Measurements from ENCODE around the gene DCAF8L2.

GRCh38 chrX:27728291-27728690, 138.1 kb downstream of the DCAF8L2 start:
- TF ChIP-seq POLR2A (IDR thresholded peaks at IDR 0.05) (no peak), POLR2AphosphoS5 (IDR thresholded peaks at IDR 0.05) (no peak)
- TF ChIP-seq, protein P1, sequence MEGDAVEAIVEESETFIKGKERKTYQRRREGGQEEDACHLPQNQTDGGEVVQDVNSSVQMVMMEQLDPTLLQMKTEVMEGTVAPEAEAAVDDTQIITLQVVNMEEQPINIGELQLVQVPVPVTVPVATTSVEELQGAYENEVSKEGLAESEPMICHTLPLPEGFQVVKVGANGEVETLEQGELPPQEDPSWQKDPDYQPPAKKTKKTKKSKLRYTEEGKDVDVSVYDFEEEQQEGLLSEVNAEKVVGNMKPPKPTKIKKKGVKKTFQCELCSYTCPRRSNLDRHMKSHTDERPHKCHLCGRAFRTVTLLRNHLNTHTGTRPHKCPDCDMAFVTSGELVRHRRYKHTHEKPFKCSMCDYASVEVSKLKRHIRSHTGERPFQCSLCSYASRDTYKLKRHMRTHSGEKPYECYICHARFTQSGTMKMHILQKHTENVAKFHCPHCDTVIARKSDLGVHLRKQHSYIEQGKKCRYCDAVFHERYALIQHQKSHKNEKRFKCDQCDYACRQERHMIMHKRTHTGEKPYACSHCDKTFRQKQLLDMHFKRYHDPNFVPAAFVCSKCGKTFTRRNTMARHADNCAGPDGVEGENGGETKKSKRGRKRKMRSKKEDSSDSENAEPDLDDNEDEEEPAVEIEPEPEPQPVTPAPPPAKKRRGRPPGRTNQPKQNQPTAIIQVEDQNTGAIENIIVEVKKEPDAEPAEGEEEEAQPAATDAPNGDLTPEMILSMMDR (IDR thresholded peaks at IDR 0.05) = no peak
